B cell (primary cell): ENCODE results near the gene DAB2IP. TPM values are rescaled to one million over a fixed set of nuclear protein-coding genes. Genes with fewer than 3 reads are reported as not detected.

ENCODE experiments used
- ATAC-seq: fragments of 200-7000 bp; cut with Tn5 transposase; one replicate; pipeline ENCODE4 v1.10.0; 2021; ENCODE audit warnings: low read depth, mild to moderate bottlenecking, moderate number of reproducible peaks, moderate library complexity
- CTCF ChIA-PET: fragments of 350-600 bp; sonication (Branson Sonifier 250); formaldehyde crosslinking; loops from one replicate; lab custom pipeline; 2021; ENCODE audit warnings: antibody characterized with exemption, inconsistent platforms; lab: Charles Lee
- POLR2A ChIA-PET: fragments of 350-600 bp; sonication (Branson Sonifier 250); formaldehyde crosslinking; loops from one replicate; lab custom pipeline; 2021; ENCODE audit warnings: antibody characterized with exemption; lab: Charles Lee
- DNase-seq: peaks from one replicate; pipeline ENCODE4 v3.0.0; 2013
- H2AFZ ChIP-seq: 2 replicates; pipeline ENCODE4 v1.6.1; 2012; ENCODE audit warnings: mild to moderate bottlenecking, low read depth, low read length; ENCODE audit not compliant: insufficient read depth, poor library complexity, severe bottlenecking
- H3K27ac ChIP-seq, 2 donors: 1 replicate in 1 of 2; 2 replicates in 1 of 2; pipeline ENCODE4 v1.5.1; 2012 to 2013; ENCODE audit warnings: low read length in 2 of 2, mild to moderate bottlenecking in 2 of 2, moderate library complexity in 1 of 2
- H3K27me3 ChIP-seq, 4 experiments: fragments of 200-600 bp in 1 of 4; sonication (generic) in 1 of 4; replicated peaks in 1 of 4; 1 replicate in 2 of 4; 2 replicates in 2 of 4; pipeline versions ENCODE4 v1.6.1 to v1.7.0; 2013 to 2016; ENCODE audit warnings: low read length in 3 of 4, mild to moderate bottlenecking in 2 of 4, mixed read lengths in 1 of 4, moderate library complexity in 1 of 4; ENCODE audit not compliant: insufficient read depth in 4 of 4, control insufficient read depth in 3 of 4; ENCODE audit errors: control extremely low read depth in 1 of 4
- H3K36me3 ChIP-seq, 2 experiments: replicated peaks in 1 of 2; 1 replicate in 1 of 2; 2 replicates in 1 of 2; pipeline versions ENCODE4 v1.6.1 to v1.7.1; 2013; ENCODE audit warnings: low read length in 1 of 2; ENCODE audit not compliant: insufficient read depth in 2 of 2, control insufficient read depth in 1 of 2; ENCODE audit errors: control extremely low read depth in 1 of 2, extremely low read depth in 1 of 2
- H3K4me1 ChIP-seq, 2 donors: fragments of 200-600 bp in 1 of 2; sonication (generic) in 1 of 2; 1 replicate in 1 of 2; 2 replicates in 1 of 2; pipeline versions ENCODE4 v1.5.1 to v1.6.1; 2013 to 2017; ENCODE audit warnings: low read length in 2 of 2; ENCODE audit not compliant: control insufficient read depth in 2 of 2, insufficient read depth in 2 of 2
- H3K4me2 ChIP-seq: replicated peaks from 2 replicates; pipeline ENCODE3; 2012; ENCODE audit warnings: mild to moderate bottlenecking, low read depth, low read length; ENCODE audit not compliant: poor library complexity, severe bottlenecking
- H3K4me3 ChIP-seq, 5 experiments: fragments of 200-600 bp in 1 of 5; sonication (generic) in 1 of 5; 1 replicate in 3 of 5; 2 replicates in 2 of 5; pipeline versions ENCODE4 v1.5.1 to v1.7.0; 2011 to 2016; ENCODE audit warnings: low read length in 4 of 5, mild to moderate bottlenecking in 4 of 5, low read depth in 2 of 5, control low read depth in 1 of 5, moderate library complexity in 1 of 5; ENCODE audit not compliant: insufficient read depth in 1 of 5; ENCODE audit errors: control extremely low read depth in 1 of 5, extremely low read depth in 1 of 5
- H3K79me2 ChIP-seq: fragments of 200-600 bp; sonication (generic); one replicate; pipeline ENCODE4 v1.6.0; 2016; ENCODE audit warnings: low read length; ENCODE audit not compliant: control insufficient read depth, insufficient read depth
- H3K9ac ChIP-seq: fragments of 200-600 bp; sonication (generic); 2 replicates; pipeline ENCODE4 v1.6.1; 2017; ENCODE audit warnings: mild to moderate bottlenecking, low read length, moderate library complexity
- H3K9me3 ChIP-seq, 3 donors: one replicate each; pipeline versions ENCODE4 v1.6.1 to v1.7.1; 2013; ENCODE audit warnings: low read length in 2 of 3; ENCODE audit not compliant: control insufficient read depth in 2 of 3, insufficient read depth in 1 of 3; ENCODE audit errors: control extremely low read depth in 1 of 3
- H4K20me1 ChIP-seq: 2 replicates; pipeline ENCODE4 v1.6.0; 2012; ENCODE audit warnings: mild to moderate bottlenecking, low read length; ENCODE audit not compliant: insufficient read depth, control insufficient read depth, poor library complexity, severe bottlenecking
- H3K27ac Mint-ChIP-seq: one replicate; pipeline ENCODE4 v1.8.0; 2021; ENCODE audit warnings: mixed read lengths
- H3K27me3 Mint-ChIP-seq: one replicate; pipeline ENCODE4 v1.8.0; 2021; ENCODE audit warnings: mixed read lengths
- H3K4me1 Mint-ChIP-seq: one replicate; pipeline ENCODE4 v1.8.0; 2021; ENCODE audit warnings: mixed read lengths
- H3K4me3 Mint-ChIP-seq: one replicate; pipeline ENCODE4 v1.8.0; 2021; ENCODE audit warnings: mixed read lengths
- H3K9me3 Mint-ChIP-seq: one replicate; pipeline ENCODE4 v1.8.0; 2022; ENCODE audit warnings: mixed read lengths; ENCODE audit not compliant: insufficient read depth
- EZH2 ChIP-seq: IDR thresholded peaks from 2 replicates; pipeline ENCODE4 v1.6.1; 2012; ENCODE audit warnings: borderline replicate concordance, low read depth, mild to moderate bottlenecking, moderate library complexity, low read length; ENCODE audit not compliant: insufficient read depth, poor library complexity, severe bottlenecking
- WGBS: methylation state at CpG from one replicate; pipeline ENCODE4 v1.1.5; 2013; ENCODE audit warnings: missing lambda C conversion rate; ENCODE audit not compliant: insufficient coverage; 5-methylcytosine and 5-hydroxymethylcytosine counted together
- intact Hi-C: fragments of 100-400 bp; cut with micrococcal nuclease; formaldehyde crosslinking; loops from one replicate; pipeline ENCODE4 v1.10.0; 2022
- polyA plus RNA-seq: library from polyadenylated mRNA; depleted of rRNA; stranded (reverse); fragments of >200 nt; gene quantifications from 2 replicates; pipeline ENCODE4 v1.2.3, GENCODE V29; 2012
- total RNA-seq, 2 donors: library from RNA; stranded (reverse); fragments of 120-200 nt in 1 of 2; gene quantifications; 1 replicate in 1 of 2; 2 replicates in 1 of 2; pipeline versions ENCODE4 v1.2.3 to v1.2.4, GENCODE V29; 2013 to 2022
- TF ChIP-seq, protein P1 (sequence below): fragments of 200-600 bp; IDR thresholded peaks from one replicate; pipeline ENCODE4 v1.8.0; 2022; ENCODE audit warnings: antibody characterized with exemption, mild to moderate bottlenecking

Gene DAB2IP
- total and polyA plus RNA-seq, 2 donors (not counting 1 experiment from before 2014, with no cell fraction given), result 1.1 to 3.9 TPM

DNA sequence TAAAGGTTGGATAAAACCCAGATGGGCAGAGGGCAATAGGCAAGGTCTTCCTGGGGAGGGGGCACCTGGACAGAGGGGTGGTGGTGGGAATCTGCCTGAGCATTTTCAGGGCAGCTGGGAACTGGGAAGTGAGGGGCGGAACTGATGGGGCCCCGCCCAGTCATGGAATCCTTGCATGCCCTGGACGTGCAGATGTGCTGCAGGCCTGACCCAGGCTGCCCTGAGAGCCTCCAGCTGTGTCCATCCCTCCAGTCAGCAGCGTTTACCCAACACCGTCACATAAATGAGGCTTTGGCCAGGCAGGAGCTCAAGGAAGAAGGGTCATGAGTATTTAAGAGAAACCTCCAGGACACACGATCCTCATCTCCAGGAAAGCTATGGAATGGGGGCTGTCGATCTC is 70.3 kb downstream of the DAB2IP start:
- no peak overlapping the region for H3K4me3 Mint-ChIP-seq
- no peaks in the 10 kb centered on the region for H3K9me3 ChIP-seq
- no peaks in the 10 kb centered on the region for H3K9me3 Mint-ChIP-seq
- H3K27ac Mint-ChIP-seq, result no peak overlapping the region
- H3K4me1 ChIP-seq, result no peaks in the 10 kb centered on the region
- POLR2A ChIA-PET, result no interaction called here
- no peak overlapping the region for H3K27ac ChIP-seq
- intact Hi-C loops, result no loop called here
- WGBS, result 91% methylated on average over 4 of the region's 7 CpGs
- no peaks in the 10 kb centered on the region for H3K27me3 ChIP-seq
- DNase-seq (no peak), ATAC-seq (no peak)
- H3K36me3 ChIP-seq, result no peaks in the 10 kb centered on the region
- no peak overlapping the region for H3K4me3 ChIP-seq
- H4K20me1 ChIP-seq, result no peaks in the 10 kb centered on the region
- no peaks in the 10 kb centered on the region for H3K4me1 Mint-ChIP-seq
- CTCF ChIA-PET, result no interaction called here
- H3K4me2 ChIP-seq, result no peak overlapping the region
- H3K27me3 Mint-ChIP-seq, result peaks cover 3% of the 10 kb centered on the region
- no peak overlapping the region for H2AFZ ChIP-seq
- TF ChIP-seq EZH2, result no peak
- TF ChIP-seq, protein P1, sequence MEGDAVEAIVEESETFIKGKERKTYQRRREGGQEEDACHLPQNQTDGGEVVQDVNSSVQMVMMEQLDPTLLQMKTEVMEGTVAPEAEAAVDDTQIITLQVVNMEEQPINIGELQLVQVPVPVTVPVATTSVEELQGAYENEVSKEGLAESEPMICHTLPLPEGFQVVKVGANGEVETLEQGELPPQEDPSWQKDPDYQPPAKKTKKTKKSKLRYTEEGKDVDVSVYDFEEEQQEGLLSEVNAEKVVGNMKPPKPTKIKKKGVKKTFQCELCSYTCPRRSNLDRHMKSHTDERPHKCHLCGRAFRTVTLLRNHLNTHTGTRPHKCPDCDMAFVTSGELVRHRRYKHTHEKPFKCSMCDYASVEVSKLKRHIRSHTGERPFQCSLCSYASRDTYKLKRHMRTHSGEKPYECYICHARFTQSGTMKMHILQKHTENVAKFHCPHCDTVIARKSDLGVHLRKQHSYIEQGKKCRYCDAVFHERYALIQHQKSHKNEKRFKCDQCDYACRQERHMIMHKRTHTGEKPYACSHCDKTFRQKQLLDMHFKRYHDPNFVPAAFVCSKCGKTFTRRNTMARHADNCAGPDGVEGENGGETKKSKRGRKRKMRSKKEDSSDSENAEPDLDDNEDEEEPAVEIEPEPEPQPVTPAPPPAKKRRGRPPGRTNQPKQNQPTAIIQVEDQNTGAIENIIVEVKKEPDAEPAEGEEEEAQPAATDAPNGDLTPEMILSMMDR, result no peak
- no peak overlapping the region for H3K9ac ChIP-seq
- H3K79me2 ChIP-seq, result no peaks in the 10 kb centered on the region

DNA sequence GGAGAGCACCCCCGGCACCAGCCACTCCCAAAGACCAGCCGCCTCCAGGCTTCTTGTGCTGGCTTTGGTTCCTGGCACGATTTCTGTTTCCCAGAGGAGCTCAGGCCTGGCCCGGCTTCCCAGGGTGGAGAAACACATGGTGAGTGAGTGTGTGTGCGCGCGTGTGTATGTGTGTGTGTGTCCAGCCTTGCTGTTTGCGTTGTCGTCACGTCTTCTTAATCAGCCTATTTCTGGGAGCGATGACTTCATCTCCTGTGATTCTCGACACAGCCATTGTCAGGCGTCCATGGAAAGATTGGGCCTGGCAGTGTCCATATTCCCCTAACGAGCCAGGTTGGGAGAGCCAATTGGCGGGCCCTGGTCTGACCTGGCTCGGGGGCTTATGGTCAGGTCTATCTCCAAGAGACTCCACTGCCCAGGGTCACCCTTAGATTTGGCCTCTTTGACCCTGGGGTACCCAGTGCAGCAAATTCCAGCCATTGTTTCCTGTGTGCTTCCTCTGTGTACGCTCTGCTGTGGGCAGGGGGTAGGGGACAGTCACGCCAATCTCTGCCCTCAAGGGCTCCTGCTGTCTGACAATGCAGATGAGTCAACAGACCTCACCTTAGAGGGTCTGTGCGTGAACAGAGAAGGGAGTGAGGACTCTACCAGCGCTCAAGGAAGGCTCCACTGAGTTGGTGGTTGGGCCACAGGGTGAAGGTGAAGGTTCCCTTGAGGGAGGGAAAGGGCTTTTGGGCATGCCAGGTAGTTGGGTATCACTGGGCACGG is 73.8 kb downstream of the DAB2IP start:
- no peaks in the 10 kb centered on the region for H3K27me3 ChIP-seq
- Mint-ChIP-seq H3K27me3 (peaks cover 3% of the 10 kb centered on the region), H3K9me3 (no peaks in the 10 kb centered on the region), H3K4me1 (no peaks in the 10 kb centered on the region), H3K27ac (no peak overlapping the region), H3K4me3 (no peak overlapping the region)
- no peaks in the 10 kb centered on the region for H4K20me1 ChIP-seq
- POLR2A ChIA-PET, result no interaction called here
- no peaks in the 10 kb centered on the region for H3K36me3 ChIP-seq
- H3K27ac ChIP-seq, result no peak overlapping the region
- intact Hi-C loops, result no loop called here
- TF ChIP-seq, protein P1, result no peak
- TF ChIP-seq EZH2, result no peak
- H3K79me2 ChIP-seq, result no peaks in the 10 kb centered on the region
- no peak overlapping the region for H3K4me2 ChIP-seq
- CTCF ChIA-PET, result no interaction called here
- H3K4me3 ChIP-seq, result no peak overlapping the region
- no peak overlapping the region for H2AFZ ChIP-seq
- no peak for ATAC-seq
- H3K9ac ChIP-seq, result no peak overlapping the region
- 94% methylated on average over 21 of the region's 21 CpGs for WGBS
- H3K9me3 ChIP-seq, result no peaks in the 10 kb centered on the region
- H3K4me1 ChIP-seq, result no peaks in the 10 kb centered on the region
- no peak for DNase-seq
